ENCODE results near the gene KCNH4.

Gene KCNH4

DNA sequence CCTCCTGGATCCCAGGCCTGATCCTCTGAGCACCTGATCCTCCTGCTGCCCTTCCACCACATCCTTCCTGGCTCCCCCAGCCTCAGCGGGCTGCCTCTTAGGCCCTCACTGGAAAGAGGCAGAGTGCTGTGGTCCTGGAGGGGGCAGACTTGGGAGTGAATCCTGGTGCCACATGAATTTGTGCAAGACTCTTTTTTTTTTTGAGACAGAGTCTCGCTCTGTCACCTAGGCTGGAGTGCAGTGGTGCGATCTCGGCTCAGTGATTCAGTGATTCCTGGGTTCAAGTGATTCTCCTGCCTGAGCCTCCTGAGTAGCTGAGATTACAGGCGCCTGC lies 10.3 kb upstream of the KCNH4 start:
- H3K9me3 ChIP-seq (ENCODE audit: control insufficient read depth, insufficient read depth, low read depth, low read length): no peaks in the 10 kb centered on the region
- H3K4me3 ChIP-seq (ENCODE audit: low read depth, low read length): no peak overlapping the region
- no peak overlapping the region for H3K27ac ChIP-seq (ENCODE audit: extremely low read depth, low read depth, low read length)
- ChIA-PET CTCF (interaction anchor here (0.6 to 1.6 kb wide), 2 partner anchors 31 to 319 kb away, joined by 3 to 6 read pairs; no protein-coding TSS in a partner anchor), POLR2A (no interaction called here)
- H3K36me3 ChIP-seq (ENCODE audit: control insufficient read depth in 2 of 2, insufficient read depth in 1 of 2, low read length in 2 of 2): no peaks in the 10 kb centered on the region
- TF ChIP-seq, protein P1, sequence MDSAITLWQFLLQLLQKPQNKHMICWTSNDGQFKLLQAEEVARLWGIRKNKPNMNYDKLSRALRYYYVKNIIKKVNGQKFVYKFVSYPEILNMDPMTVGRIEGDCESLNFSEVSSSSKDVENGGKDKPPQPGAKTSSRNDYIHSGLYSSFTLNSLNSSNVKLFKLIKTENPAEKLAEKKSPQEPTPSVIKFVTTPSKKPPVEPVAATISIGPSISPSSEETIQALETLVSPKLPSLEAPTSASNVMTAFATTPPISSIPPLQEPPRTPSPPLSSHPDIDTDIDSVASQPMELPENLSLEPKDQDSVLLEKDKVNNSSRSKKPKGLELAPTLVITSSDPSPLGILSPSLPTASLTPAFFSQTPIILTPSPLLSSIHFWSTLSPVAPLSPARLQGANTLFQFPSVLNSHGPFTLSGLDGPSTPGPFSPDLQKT (IDR thresholded peaks at IDR 0.05; ENCODE audit: borderline replicate concordance, low read depth, low read length): no peak
- TF ChIP-seq, protein P2, sequence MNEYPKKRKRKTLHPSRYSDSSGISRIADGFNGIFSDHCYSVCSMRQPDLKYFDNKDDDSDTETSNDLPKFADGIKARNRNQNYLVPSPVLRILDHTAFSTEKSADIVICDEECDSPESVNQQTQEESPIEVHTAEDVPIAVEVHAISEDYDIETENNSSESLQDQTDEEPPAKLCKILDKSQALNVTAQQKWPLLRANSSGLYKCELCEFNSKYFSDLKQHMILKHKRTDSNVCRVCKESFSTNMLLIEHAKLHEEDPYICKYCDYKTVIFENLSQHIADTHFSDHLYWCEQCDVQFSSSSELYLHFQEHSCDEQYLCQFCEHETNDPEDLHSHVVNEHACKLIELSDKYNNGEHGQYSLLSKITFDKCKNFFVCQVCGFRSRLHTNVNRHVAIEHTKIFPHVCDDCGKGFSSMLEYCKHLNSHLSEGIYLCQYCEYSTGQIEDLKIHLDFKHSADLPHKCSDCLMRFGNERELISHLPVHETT (tag by site-specific recombination; IDR thresholded peaks at IDR 0.05): no peak
- TF ChIP-seq SP7 (tag by site-specific recombination; IDR thresholded peaks at IDR 0.05) (no peak), TRIM28 (IDR thresholded peaks at IDR 0.05; ENCODE audit: borderline replicate concordance, low read length) (no peak), ZNF785 (tag by site-specific recombination; IDR thresholded peaks at IDR 0.05) (no peak), ZNF214 (tag by site-specific recombination; IDR thresholded peaks at IDR 0.05; ENCODE audit: borderline replicate concordance) (no peak), ZNF10 (tag by site-specific recombination; IDR thresholded peaks at IDR 0.05) (no peak), ZNF521 (tag by site-specific recombination; IDR thresholded peaks at IDR 0.05) (no peak)
- TF ChIP-seq, protein P3, sequence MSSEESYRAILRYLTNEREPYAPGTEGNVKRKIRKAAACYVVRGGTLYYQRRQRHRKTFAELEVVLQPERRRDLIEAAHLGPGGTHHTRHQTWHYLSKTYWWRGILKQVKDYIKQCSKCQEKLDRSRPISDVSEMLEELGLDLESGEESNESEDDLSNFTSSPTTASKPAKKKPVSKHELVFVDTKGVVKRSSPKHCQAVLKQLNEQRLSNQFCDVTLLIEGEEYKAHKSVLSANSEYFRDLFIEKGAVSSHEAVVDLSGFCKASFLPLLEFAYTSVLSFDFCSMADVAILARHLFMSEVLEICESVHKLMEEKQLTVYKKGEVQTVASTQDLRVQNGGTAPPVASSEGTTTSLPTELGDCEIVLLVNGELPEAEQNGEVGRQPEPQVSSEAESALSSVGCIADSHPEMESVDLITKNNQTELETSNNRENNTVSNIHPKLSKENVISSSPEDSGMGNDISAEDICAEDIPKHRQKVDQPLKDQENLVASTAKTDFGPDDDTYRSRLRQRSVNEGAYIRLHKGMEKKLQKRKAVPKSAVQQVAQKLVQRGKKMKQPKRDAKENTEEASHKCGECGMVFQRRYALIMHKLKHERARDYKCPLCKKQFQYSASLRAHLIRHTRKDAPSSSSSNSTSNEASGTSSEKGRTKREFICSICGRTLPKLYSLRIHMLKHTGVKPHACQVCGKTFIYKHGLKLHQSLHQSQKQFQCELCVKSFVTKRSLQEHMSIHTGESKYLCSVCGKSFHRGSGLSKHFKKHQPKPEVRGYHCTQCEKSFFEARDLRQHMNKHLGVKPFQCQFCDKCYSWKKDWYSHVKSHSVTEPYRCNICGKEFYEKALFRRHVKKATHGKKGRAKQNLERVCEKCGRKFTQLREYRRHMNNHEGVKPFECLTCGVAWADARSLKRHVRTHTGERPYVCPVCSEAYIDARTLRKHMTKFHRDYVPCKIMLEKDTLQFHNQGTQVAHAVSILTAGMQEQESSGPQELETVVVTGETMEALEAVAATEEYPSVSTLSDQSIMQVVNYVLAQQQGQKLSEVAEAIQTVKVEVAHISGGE (tag by site-specific recombination; conservative IDR thresholded peaks at IDR 0.05; ENCODE audit: low read depth): no peak
- TF ChIP-seq, protein P4, sequence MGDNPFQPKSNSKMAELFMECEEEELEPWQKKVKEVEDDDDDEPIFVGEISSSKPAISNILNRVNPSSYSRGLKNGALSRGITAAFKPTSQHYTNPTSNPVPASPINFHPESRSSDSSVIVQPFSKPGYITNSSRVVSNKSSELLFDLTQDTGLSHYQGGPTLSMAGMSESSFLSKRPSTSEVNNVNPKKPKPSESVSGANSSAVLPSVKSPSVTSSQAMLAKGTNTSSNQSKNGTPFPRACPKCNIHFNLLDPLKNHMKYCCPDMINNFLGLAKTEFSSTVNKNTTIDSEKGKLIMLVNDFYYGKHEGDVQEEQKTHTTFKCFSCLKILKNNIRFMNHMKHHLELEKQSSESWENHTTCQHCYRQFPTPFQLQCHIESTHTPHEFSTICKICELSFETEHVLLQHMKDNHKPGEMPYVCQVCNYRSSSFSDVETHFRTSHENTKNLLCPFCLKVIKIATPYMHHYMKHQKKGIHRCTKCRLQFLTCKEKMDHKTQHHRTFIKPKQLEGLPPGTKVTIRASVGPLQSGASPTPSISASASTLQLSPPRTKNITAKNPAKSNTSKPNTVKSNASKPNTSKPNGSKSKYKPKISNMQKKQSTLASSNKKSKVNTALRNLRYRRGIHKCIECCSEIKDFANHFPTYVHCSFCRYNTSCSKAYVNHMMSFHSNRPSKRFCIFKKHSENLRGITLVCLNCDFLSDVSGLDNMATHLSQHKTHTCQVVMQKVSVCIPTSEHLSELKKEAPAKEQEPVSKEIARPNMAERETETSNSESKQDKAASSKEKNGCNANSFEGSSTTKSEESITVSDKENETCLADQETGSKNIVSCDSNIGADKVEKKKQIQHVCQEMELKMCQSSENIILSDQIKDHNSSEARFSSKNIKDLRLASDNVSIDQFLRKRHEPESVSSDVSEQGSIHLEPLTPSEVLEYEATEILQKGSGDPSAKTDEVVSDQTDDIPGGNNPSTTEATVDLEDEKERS (tag by site-specific recombination; IDR thresholded peaks at IDR 0.05): no peak
- TF ChIP-seq, protein P5, sequence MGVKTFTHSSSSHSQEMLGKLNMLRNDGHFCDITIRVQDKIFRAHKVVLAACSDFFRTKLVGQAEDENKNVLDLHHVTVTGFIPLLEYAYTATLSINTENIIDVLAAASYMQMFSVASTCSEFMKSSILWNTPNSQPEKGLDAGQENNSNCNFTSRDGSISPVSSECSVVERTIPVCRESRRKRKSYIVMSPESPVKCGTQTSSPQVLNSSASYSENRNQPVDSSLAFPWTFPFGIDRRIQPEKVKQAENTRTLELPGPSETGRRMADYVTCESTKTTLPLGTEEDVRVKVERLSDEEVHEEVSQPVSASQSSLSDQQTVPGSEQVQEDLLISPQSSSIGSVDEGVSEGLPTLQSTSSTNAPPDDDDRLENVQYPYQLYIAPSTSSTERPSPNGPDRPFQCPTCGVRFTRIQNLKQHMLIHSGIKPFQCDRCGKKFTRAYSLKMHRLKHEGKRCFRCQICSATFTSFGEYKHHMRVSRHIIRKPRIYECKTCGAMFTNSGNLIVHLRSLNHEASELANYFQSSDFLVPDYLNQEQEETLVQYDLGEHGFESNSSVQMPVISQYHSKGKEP (tag by site-specific recombination; IDR thresholded peaks at IDR 0.05): no peak
- TF ChIP-seq, protein P6, sequence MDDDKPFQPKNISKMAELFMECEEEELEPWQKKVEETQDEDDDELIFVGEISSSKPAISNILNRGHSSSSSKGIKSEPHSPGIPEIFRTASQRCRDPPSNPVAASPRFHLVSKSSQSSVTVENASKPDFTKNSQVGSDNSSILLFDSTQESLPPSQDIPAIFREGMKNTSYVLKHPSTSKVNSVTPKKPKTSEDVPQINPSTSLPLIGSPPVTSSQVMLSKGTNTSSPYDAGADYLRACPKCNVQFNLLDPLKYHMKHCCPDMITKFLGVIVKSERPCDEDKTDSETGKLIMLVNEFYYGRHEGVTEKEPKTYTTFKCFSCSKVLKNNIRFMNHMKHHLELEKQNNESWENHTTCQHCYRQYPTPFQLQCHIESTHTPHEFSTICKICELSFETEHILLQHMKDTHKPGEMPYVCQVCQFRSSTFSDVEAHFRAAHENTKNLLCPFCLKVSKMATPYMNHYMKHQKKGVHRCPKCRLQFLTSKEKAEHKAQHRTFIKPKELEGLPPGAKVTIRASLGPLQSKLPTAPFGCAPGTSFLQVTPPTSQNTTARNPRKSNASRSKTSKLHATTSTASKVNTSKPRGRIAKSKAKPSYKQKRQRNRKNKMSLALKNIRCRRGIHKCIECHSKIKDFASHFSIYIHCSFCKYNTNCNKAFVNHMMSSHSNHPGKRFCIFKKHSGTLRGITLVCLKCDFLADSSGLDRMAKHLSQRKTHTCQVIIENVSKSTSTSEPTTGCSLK (tag by site-specific recombination; IDR thresholded peaks at IDR 0.05): no peak
- peaks cover 3% of the 10 kb centered on the region; the same call in 1 of the 2 replicates for H3K4me1 ChIP-seq (ENCODE audit: control insufficient read depth, insufficient read depth, low read length)
